Pancreas (tissue), 10 donors: ENCODE data around the gene MYH10. TPM values are rescaled to one million over a fixed set of nuclear protein-coding genes. Genes with fewer than 3 reads are reported as not detected.

Source experiments
- ATAC-seq, 4 donors: fragments of 200-7000 bp; cut with Tn5 transposase; one replicate each; pipeline versions ENCODE4 v1.8.0 to v1.9.1; 2020; ENCODE audit warnings: mild to moderate bottlenecking in 4 of 4, moderate library complexity in 4 of 4
- DNase-seq, 6 donors: peaks; one replicate each; pipeline ENCODE4 v3.0.0-alpha.2; 2020
- FAIRE-seq: peaks from 2 replicates; lab custom pipeline; 2012; peaks lifted over from hg19 to GRCh38; lab: Jason Lieb, UNC
- H3K27ac ChIP-seq, 4 donors: fragments of 200-600 bp; sonication (generic); 1 replicate in 3 of 4; 2 replicates in 1 of 4; pipeline versions ENCODE4 v1.5.0 to v1.8.0; 2020
- H3K27me3 ChIP-seq, 4 donors: fragments of 200-600 bp; one replicate each; pipeline ENCODE4 v1.8.0; 2021
- H3K36me3 ChIP-seq, 3 donors: fragments of 200-600 bp; sonication (generic) in 1 of 3; one replicate each; pipeline versions ENCODE4 v1.5.0 to v1.8.0; 2020 to 2021
- H3K4me1 ChIP-seq, 3 donors: fragments of 200-600 bp; one replicate each; pipeline ENCODE4 v1.8.0; 2021
- H3K4me3 ChIP-seq, 4 donors: fragments of 200-600 bp; sonication (generic) in 2 of 4; one replicate each; pipeline versions ENCODE4 v1.5.0 to v1.8.0; 2020 to 2021
- H3K9me3 ChIP-seq, 4 donors: fragments of 200-600 bp; one replicate each; pipeline ENCODE4 v1.8.0; 2021
- WGBS, 2 donors: extraction: QIAGEN DNeasy Blood & Tissue Kit; methylation state at CpG; one replicate each; pipeline ENCODE4 v1.1.7; 2013; 5-methylcytosine and 5-hydroxymethylcytosine counted together
- intact Hi-C, 3 donors: fragments of 100-400 bp; cut with DNase I; formaldehyde crosslinking; loops; one replicate each; pipeline versions ENCODE4 v1.11.1 to v1.14.2; 2022
- polyA plus RNA-seq, 2 donors: library from polyadenylated mRNA; stranded (reverse); fragments of 200-250 nt; gene quantifications; one replicate each; pipeline ENCODE4 v1.2.3, GENCODE V29; 2013
- total RNA-seq, 6 donors: library from RNA; stranded (reverse); fragmentation: NEBNext Ultra II Directional in 4 of 6; extraction: Animal tissue kit (Norgen Biotek cat#: 25700) in 4 of 6; gene quantifications; one replicate each; pipeline versions ENCODE4 v1.2.1 to v1.2.4, GENCODE V29; 2021 to 2023
- TF ChIP-seq, protein P1 (sequence below), 4 donors: fragments of 200-600 bp; sonication (generic) in 3 of 4; IDR thresholded peaks; one replicate each; pipeline versions ENCODE4 v1.5.0 to v1.8.0; 2021; ENCODE audit warnings: antibody characterized with exemption in 4 of 4
- donor health status: healthy with polysubstance abuse.
- donor health status: DM: no; HTN: no; CAD: no; lungs with moderate emphysema.
- donor health status: DM: no; HTN: no; CAD: no.
- donor health status: control.
- donor health status: control.
- donor health status: Bipolar disorder and iron deficiency.
- donor health status: DM: yes; HTN: yes; CAD: no.
- donor health status: DM: no; HTN: no; CAD: no.
- donor health status: DM: no; HTN: no; CAD: no.
- donor health status: DM: yes; HTN: yes; CAD: no.

MYH10 gene
- total and polyA plus RNA-seq, 8 donors = 4.6 to 28.0 (median 11.3) TPM

- FAIRE-seq = no peak
- H3K27ac ChIP-seq = no peak overlapping the region
- H3K36me3 ChIP-seq = peaks cover 0 to 15% (median 3%) of the 10 kb centered on the region in 3 donors
- no peaks in the 10 kb centered on the region for H3K27me3 ChIP-seq
- WGBS, 2 donors = 95 to 96% methylated on average over 11 of the region's 11 CpGs
- no peak for DNase-seq
- ATAC-seq = no peak
- no peaks in the 10 kb centered on the region for H3K9me3 ChIP-seq
- TF ChIP-seq, protein P1, sequence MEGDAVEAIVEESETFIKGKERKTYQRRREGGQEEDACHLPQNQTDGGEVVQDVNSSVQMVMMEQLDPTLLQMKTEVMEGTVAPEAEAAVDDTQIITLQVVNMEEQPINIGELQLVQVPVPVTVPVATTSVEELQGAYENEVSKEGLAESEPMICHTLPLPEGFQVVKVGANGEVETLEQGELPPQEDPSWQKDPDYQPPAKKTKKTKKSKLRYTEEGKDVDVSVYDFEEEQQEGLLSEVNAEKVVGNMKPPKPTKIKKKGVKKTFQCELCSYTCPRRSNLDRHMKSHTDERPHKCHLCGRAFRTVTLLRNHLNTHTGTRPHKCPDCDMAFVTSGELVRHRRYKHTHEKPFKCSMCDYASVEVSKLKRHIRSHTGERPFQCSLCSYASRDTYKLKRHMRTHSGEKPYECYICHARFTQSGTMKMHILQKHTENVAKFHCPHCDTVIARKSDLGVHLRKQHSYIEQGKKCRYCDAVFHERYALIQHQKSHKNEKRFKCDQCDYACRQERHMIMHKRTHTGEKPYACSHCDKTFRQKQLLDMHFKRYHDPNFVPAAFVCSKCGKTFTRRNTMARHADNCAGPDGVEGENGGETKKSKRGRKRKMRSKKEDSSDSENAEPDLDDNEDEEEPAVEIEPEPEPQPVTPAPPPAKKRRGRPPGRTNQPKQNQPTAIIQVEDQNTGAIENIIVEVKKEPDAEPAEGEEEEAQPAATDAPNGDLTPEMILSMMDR (IDR thresholded peaks at IDR 0.05) = no peak
- intact Hi-C loops = no loop called here
- H3K4me3 ChIP-seq = no peak overlapping the region
- H3K4me1 ChIP-seq = no peaks in the 10 kb centered on the region
These were observed 115.7 kb downstream of the MYH10 start for GRCh38 chr17:8514801-8515200.

DNA sequence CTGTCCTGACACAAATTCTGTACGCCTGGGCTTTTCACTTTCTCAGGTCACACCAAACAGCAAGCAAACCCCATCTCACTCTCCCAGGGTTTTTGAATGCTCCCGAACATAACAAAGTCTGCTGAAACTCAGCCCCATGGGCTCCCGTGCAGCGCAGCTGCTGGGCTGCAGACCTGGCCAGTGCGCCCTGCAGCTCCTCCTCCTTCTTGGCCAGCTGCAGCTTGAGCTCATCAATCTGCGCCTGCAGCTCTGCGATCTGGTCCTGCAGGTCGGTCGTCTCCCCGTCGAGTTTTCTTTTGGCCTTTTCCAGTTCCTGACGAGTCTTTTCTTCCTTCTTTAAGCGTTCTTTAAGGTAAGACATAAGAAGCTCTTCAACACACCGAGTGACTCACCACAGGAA, 124.4 kb downstream of the MYH10 start:
- no peaks in the 10 kb centered on the region for H3K9me3 ChIP-seq
- no peak overlapping the region for H3K4me3 ChIP-seq
- no peak for FAIRE-seq
- TF ChIP-seq, protein P1 (IDR thresholded peaks at IDR 0.05) = no peak
- 85 to 88% methylated on average over 14 of the region's 14 CpGs for WGBS, 2 donors
- H3K4me1 ChIP-seq = no peaks in the 10 kb centered on the region
- H3K36me3 ChIP-seq = peaks cover 0 to 12% (median 0%) of the 10 kb centered on the region in 3 donors
- H3K27me3 ChIP-seq = no peaks in the 10 kb centered on the region
- intact Hi-C loops = loop anchor here in 1 of 3 donors (10.0 kb wide), 1 partner anchor 61 kb away; no protein-coding TSS in a partner anchor
- no peak overlapping the region for H3K27ac ChIP-seq
- DNase-seq = no peak
- ATAC-seq = no peak

- ATAC-seq (no peak), FAIRE-seq (no peak), DNase-seq (no peak)
- intact Hi-C loops = loop anchor here in 1 of 3 donors (10.0 kb wide), 1 partner anchor 60 kb away; no protein-coding TSS in a partner anchor
- H3K36me3 ChIP-seq = peaks cover 0 to 12% (median 0%) of the 10 kb centered on the region in 3 donors
- no peak overlapping the region for H3K27ac ChIP-seq
- WGBS, 2 donors = 94 to 97% methylated on average over 18 of the region's 18 CpGs
- H3K4me3 ChIP-seq = no peak overlapping the region
- no peaks in the 10 kb centered on the region for H3K4me1 ChIP-seq
- H3K9me3 ChIP-seq = no peaks in the 10 kb centered on the region
- TF ChIP-seq, protein P1 (IDR thresholded peaks at IDR 0.05) = no peak
- H3K27me3 ChIP-seq = no peaks in the 10 kb centered on the region
These were observed 125.9 kb downstream of the MYH10 start for GRCh38 chr17:8504460-8505207.

- peaks cover 0 to 6% (median 0%) of the 10 kb centered on the region in 3 donors for H3K36me3 ChIP-seq
- peak in 1 of 4 donors; percentile 28 for ATAC-seq
These were observed 126.7 kb downstream of the MYH10 start for GRCh38 chr17:8503807-8504206.

More at GRCh38 chr17:8503807-8504206, 126.7 kb downstream of the MYH10 start:
- Histone ChIP-seq H3K27me3 (no peaks in the 10 kb centered on the region), H3K9me3 (no peaks in the 10 kb centered on the region), H3K4me1 (no peaks in the 10 kb centered on the region), H3K4me3 (no peak overlapping the region), H3K27ac (no peak overlapping the region)
- FAIRE-seq (no peak), DNase-seq (no peak)
- WGBS, 2 donors = 84 to 85% methylated on average over 9 of the region's 9 CpGs
- TF ChIP-seq, protein P1 (IDR thresholded peaks at IDR 0.05) = no peak
- intact Hi-C loops = loop anchor here in 1 of 3 donors (10.0 kb wide), 1 partner anchor 59 kb away; no protein-coding TSS in a partner anchor
